A172 (cell line): ENCODE data around the gene ACTN3. TPM values are rescaled to one million over a fixed set of nuclear protein-coding genes. Genes with fewer than 3 reads are reported as not detected.
"Not testable (repeated sequence)": the region's sequence is repeated elsewhere in the genome, so short reads cannot be mapped to it uniquely, and the experiment has no call there.

Experiments used
- DNase-seq: peaks from one replicate; pipeline ENCODE4 v3.0.0-alpha.2; 2015; ENCODE audit warnings: low spot score
- total RNA-seq: library from RNA; depleted of rRNA; stranded (reverse); fragments of >200 nt; shearing (Covaris generic); gene quantifications from 2 replicates; pipeline ENCODE4 v1.2.3, GENCODE V29; 2014

ACTN3 gene
- total RNA-seq, 1 experiment from 2014 or later, result 11.2 TPM

GRCh38 chr11:66564984-66565383, 18.3 kb downstream of the ACTN3 start:
- DNase-seq, result no peak

- DNase-seq, result no peak
Observed at GRCh38 chr11:66566221-66566620, 19.5 kb downstream of the ACTN3 start.

GRCh38 chr11:66567787-66568123, 21.1 kb downstream of the ACTN3 start:
- no peak for DNase-seq

- no peak for DNase-seq
Observed at GRCh38 chr11:66568124-66568916, 21.6 kb downstream of the ACTN3 start, which contains the start of gene CTSF. CTSF (minus strand) TSS chr11:66568606; CDS start chr11:66568486, 120 bp downstream.

GRCh38 chr11:66569076-66569475, 22.4 kb downstream of the ACTN3 start:
- no peak for DNase-seq

- DNase-seq, result no peak
Observed at GRCh38 chr11:66570079-66570849, 23.6 kb downstream of the ACTN3 start.

GRCh38 chr11:66570850-66571180, 24.1 kb downstream of the ACTN3 start:
- no peak for DNase-seq

GRCh38 chr11:66579017-66579606, 32.4 kb downstream of the ACTN3 start:
- DNase-seq, result no peak

- DNase-seq, result no peak
Observed at GRCh38 chr11:66580803-66581202, 34.1 kb downstream of the ACTN3 start.

- no peak for DNase-seq
Observed at GRCh38 chr11:66581261-66581660, 34.6 kb downstream of the ACTN3 start.

GRCh38 chr11:66582565-66583147, 36.0 kb downstream of the ACTN3 start:
- not testable (repeated sequence) for DNase-seq

GRCh38 chr11:66585447-66585846, 38.7 kb downstream of the ACTN3 start:
- DNase-seq, result not testable (repeated sequence)

GRCh38 chr11:66586136-66586535, 39.4 kb downstream of the ACTN3 start:
- no peak for DNase-seq

GRCh38 chr11:66589315-66589714, 42.6 kb downstream of the ACTN3 start:
- DNase-seq, result not testable (repeated sequence)

- no peak for DNase-seq
Observed at GRCh38 chr11:66589996-66590675, 43.4 kb downstream of the ACTN3 start.

- DNase-seq, result no peak
Observed at GRCh38 chr11:66591175-66591574, 44.5 kb downstream of the ACTN3 start.

GRCh38 chr11:66592457-66593302, 46.0 kb downstream of the ACTN3 start, which contains the start of the genes CCDC87 and CCS:
CCDC87 (minus strand) TSS chr11:66593063; CDS start chr11:66593015, 48 bp downstream.
CCS (plus strand) TSS chr11:66593185; CDS start chr11:66593262, 77 bp downstream.
- DNase-seq, result peak; percentile 89

GRCh38 chr11:66593303-66593635, 46.6 kb downstream of the ACTN3 start:
- no peak for DNase-seq

GRCh38 chr11:66593650-66594049, 46.9 kb downstream of the ACTN3 start:
- no peak for DNase-seq

GRCh38 chr11:66595245-66595904, 48.7 kb downstream of the ACTN3 start:
- no peak for DNase-seq
